Mesenchymal stem cell (in vitro differentiated cells and primary cell): ENCODE measurements around the gene POLK.
"Not testable (repeated sequence)": the region's sequence is repeated elsewhere in the genome, so short reads cannot be mapped to it uniquely, and the experiment has no call there.

Experiments
- DNase-seq: peaks from one replicate; pipeline ENCODE4 v3.0.0-alpha.2; 2013
- H2AFZ ChIP-seq: one replicate; pipeline ENCODE4 v1.6.1; 2013; ENCODE audit warnings: low read depth, mild to moderate bottlenecking, control low read depth, inconsistent platforms, low read length, moderate library complexity
- H2AK5ac ChIP-seq: 2 replicates; pipeline ENCODE4 v1.6.1; 2013; ENCODE audit warnings: low read length, moderate library complexity, mild to moderate bottlenecking, inconsistent platforms; ENCODE audit not compliant: severe bottlenecking
- H2BK120ac ChIP-seq: one replicate; pipeline ENCODE4 v1.6.1; 2013; ENCODE audit warnings: low read depth, mild to moderate bottlenecking, inconsistent platforms, low read length, moderate library complexity
- H2BK12ac ChIP-seq, 2 experiments: one replicate each; pipeline ENCODE4 v1.6.1; 2013; ENCODE audit warnings: inconsistent platforms in 2 of 2, low read length in 2 of 2, mild to moderate bottlenecking in 2 of 2, moderate library complexity in 2 of 2, control low read depth in 1 of 2
- H2BK15ac ChIP-seq: one replicate; pipeline ENCODE4 v1.6.1; 2013; ENCODE audit warnings: mild to moderate bottlenecking, low read depth, inconsistent platforms; ENCODE audit not compliant: poor library complexity, severe bottlenecking
- H2BK5ac ChIP-seq: 2 replicates; pipeline ENCODE4 v1.6.1; 2013; ENCODE audit warnings: low read depth, mild to moderate bottlenecking, low read length, control low read depth, inconsistent platforms; ENCODE audit not compliant: poor library complexity, severe bottlenecking
- H3K14ac ChIP-seq, 2 experiments: one replicate each; pipeline ENCODE4 v1.6.1; 2013; ENCODE audit warnings: inconsistent platforms in 2 of 2, low read length in 2 of 2, control low read depth in 1 of 2, mild to moderate bottlenecking in 1 of 2, moderate library complexity in 1 of 2
- H3K18ac ChIP-seq, 2 experiments: one replicate each; pipeline ENCODE4 v1.6.1; 2013; ENCODE audit warnings: inconsistent platforms in 2 of 2, low read length in 2 of 2, control low read depth in 1 of 2, low read depth in 1 of 2, mild to moderate bottlenecking in 1 of 2
- H3K23ac ChIP-seq, 2 experiments: one replicate each; pipeline ENCODE4 v1.6.1; 2013; ENCODE audit warnings: inconsistent platforms in 2 of 2, low read length in 2 of 2, mild to moderate bottlenecking in 2 of 2, moderate library complexity in 2 of 2, control low read depth in 1 of 2
- H3K27ac ChIP-seq: 2 replicates; pipeline ENCODE4 v1.5.1; 2013; ENCODE audit warnings: mild to moderate bottlenecking, moderate library complexity, low read length, control low read depth, inconsistent platforms; ENCODE audit not compliant: poor library complexity, severe bottlenecking
- H3K27me3 ChIP-seq, 2 experiments: 2 replicates each; pipeline versions ENCODE4 v1.6.1 to v1.7.0; 2013; ENCODE audit warnings: low read length in 2 of 2, mild to moderate bottlenecking in 2 of 2, moderate library complexity in 2 of 2, control low read depth in 1 of 2, inconsistent platforms in 1 of 2; ENCODE audit not compliant: control insufficient read depth in 1 of 2, insufficient read depth in 1 of 2
- H3K36me3 ChIP-seq, 2 experiments: 2 replicates each; pipeline versions ENCODE4 v1.6.1 to v1.7.0; 2013; ENCODE audit warnings: low read length in 2 of 2, control low read depth in 1 of 2, inconsistent platforms in 1 of 2, low read depth in 1 of 2, mild to moderate bottlenecking in 1 of 2; ENCODE audit not compliant: insufficient read depth in 2 of 2, control insufficient read depth in 1 of 2
- H3K4ac ChIP-seq, 2 experiments: one replicate each; pipeline ENCODE4 v1.6.1; 2013; ENCODE audit warnings: inconsistent platforms in 2 of 2, low read length in 2 of 2, mild to moderate bottlenecking in 2 of 2, moderate library complexity in 2 of 2, control low read depth in 1 of 2, low read depth in 1 of 2
- H3K4me1 ChIP-seq: 2 replicates; pipeline ENCODE4 v1.6.1; 2013; ENCODE audit warnings: low read depth, low read length, control low read depth; ENCODE audit not compliant: control insufficient read depth, insufficient read depth
- H3K4me2 ChIP-seq: 2 replicates; pipeline ENCODE4 v1.6.1; 2013; ENCODE audit warnings: low read length, mild to moderate bottlenecking, inconsistent platforms; ENCODE audit not compliant: poor library complexity, severe bottlenecking
- H3K4me3 ChIP-seq, 2 experiments: 2 replicates each; pipeline versions ENCODE4 v1.5.1 to v1.7.0; 2013; ENCODE audit warnings: low read length in 2 of 2, mild to moderate bottlenecking in 2 of 2, control low read depth in 1 of 2, low read depth in 1 of 2; ENCODE audit not compliant: insufficient read depth in 1 of 2
- H3K79me1 ChIP-seq: replicated peaks from 2 replicates; pipeline ENCODE4 v1.6.1; 2013; ENCODE audit warnings: mild to moderate bottlenecking, control low read depth, low read length, inconsistent platforms; ENCODE audit not compliant: poor library complexity, severe bottlenecking
- H3K9ac ChIP-seq: 2 replicates; pipeline ENCODE4 v1.7.0; 2013; ENCODE audit warnings: mild to moderate bottlenecking, low read length, moderate library complexity
- H3K9me3 ChIP-seq: 2 replicates; pipeline ENCODE4 v1.7.0; 2013; ENCODE audit warnings: mild to moderate bottlenecking, low read length; ENCODE audit not compliant: control insufficient read depth
- H4K8ac ChIP-seq: one replicate; pipeline ENCODE4 v1.6.1; 2013; ENCODE audit warnings: inconsistent platforms, mild to moderate bottlenecking, low read length, moderate library complexity
- H4K91ac ChIP-seq: one replicate; pipeline ENCODE4 v1.6.1; 2013; ENCODE audit warnings: mild to moderate bottlenecking, low read length, inconsistent platforms
- whole genome bisulfite sequencing: methylation state at CpG from one replicate; pipeline ENCODE4 v1.1.7; 2013; ENCODE audit warnings: mixed read lengths; 5-methylcytosine and 5-hydroxymethylcytosine counted together

Gene POLK

DNA sequence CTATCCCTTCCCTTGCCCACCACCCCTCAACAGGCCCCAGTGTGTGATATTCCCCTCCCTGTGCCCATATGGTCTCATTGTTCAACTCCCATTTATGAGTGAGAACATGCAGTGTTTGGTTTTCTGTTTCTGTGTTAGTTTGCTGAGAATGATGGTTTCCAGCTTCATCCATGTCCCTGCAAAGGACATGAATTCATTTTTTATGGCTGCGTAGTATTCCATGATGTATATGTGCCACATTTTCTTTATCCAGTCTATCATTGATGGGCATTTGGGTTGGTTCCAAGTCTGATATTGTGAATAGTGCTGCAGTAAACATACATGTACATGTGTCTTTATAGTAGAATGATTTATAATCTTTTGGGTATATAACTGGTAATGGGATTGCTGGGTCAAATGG, 49.0 kb downstream of the POLK start:
- H3K27me3 ChIP-seq, H3K4me1 ChIP-seq, H3K79me1 ChIP-seq, H2BK12ac ChIP-seq, H3K4ac ChIP-seq, H3K4me3 ChIP-seq, H4K91ac ChIP-seq, H3K9me3 ChIP-seq, H3K18ac ChIP-seq, H3K9ac ChIP-seq, DNase-seq, H2BK120ac ChIP-seq, H2AK5ac ChIP-seq, H2BK5ac ChIP-seq, H2AFZ ChIP-seq, H3K4me2 ChIP-seq, H4K8ac ChIP-seq, H2BK15ac ChIP-seq, H3K14ac ChIP-seq, H3K27ac ChIP-seq, H3K23ac ChIP-seq: not testable (repeated sequence)
- H3K36me3 ChIP-seq: peaks cover 3 to 24% of the 10 kb centered on the region in 2 experiments
- WGBS: 100% methylated on average over 1 of the region's 1 CpG

DNA sequence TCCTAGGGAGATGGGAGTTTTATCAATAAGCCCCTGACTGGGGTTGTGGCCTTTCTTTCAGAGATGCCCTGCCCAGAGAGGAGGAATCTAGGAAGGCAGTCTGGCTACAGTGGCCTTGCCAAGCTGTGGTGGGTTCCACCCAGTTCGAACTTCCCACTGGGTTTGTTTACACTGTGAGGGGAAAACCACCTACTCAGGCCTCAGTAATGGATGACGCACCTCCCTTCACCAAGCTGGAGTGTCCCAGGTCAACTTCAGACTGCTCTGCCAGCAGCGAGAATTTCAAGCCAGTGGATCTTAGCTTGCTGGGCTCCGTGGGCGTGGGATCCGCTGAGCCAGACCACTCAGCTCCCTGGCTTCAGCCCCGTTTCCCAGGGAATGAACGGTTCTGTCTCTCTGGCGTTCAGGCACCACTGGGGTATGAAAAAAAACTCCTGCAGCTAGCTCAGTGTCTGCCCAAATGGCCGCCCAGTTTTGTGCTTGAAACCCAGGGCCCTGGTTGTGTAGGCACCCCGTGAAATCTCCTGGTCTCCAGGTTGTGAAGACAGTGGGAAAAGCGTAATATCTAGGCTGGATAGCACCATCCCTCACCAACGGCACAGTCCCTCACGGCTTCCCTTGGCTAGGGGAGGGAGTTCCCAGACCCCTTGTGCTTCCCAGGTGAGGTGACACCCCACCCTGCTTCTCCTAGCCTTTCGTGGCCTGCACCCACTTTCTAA, 54.5 kb downstream of the POLK start:
- H3K4ac ChIP-seq: peak overlapping the region in 1 of 2 experiments; percentile 78
- peak overlapping the region in 1 of 2 experiments; percentile 80 for H2BK12ac ChIP-seq
- not testable (repeated sequence) for H2AK5ac ChIP-seq, H2BK120ac ChIP-seq, H4K91ac ChIP-seq, H3K9me3 ChIP-seq, H2AFZ ChIP-seq, H2BK15ac ChIP-seq, H3K27me3 ChIP-seq, H3K23ac ChIP-seq, H3K79me1 ChIP-seq, H2BK5ac ChIP-seq
- H3K18ac ChIP-seq: peak overlapping the region in 1 of 2 experiments; percentile 82
- peak overlapping the region; percentile 65 for H3K4me2 ChIP-seq
- peaks cover 11% of the 10 kb centered on the region for H3K4me1 ChIP-seq
- 77% methylated on average over 15 of the region's 15 CpGs for WGBS
- H3K36me3 ChIP-seq: peaks cover 3 to 12% of the 10 kb centered on the region in 2 experiments
- peak; percentile 75 for DNase-seq
- peak overlapping the region in 1 of 2 experiments; percentile 75 for H3K14ac ChIP-seq
- H3K27ac ChIP-seq: peak overlapping the region; percentile 90
- H3K9ac ChIP-seq: peak overlapping the region; percentile 53
- H4K8ac ChIP-seq: peak overlapping the region; percentile 23
- peak overlapping the region in 1 of 2 experiments; percentile 62 for H3K4me3 ChIP-seq

DNA sequence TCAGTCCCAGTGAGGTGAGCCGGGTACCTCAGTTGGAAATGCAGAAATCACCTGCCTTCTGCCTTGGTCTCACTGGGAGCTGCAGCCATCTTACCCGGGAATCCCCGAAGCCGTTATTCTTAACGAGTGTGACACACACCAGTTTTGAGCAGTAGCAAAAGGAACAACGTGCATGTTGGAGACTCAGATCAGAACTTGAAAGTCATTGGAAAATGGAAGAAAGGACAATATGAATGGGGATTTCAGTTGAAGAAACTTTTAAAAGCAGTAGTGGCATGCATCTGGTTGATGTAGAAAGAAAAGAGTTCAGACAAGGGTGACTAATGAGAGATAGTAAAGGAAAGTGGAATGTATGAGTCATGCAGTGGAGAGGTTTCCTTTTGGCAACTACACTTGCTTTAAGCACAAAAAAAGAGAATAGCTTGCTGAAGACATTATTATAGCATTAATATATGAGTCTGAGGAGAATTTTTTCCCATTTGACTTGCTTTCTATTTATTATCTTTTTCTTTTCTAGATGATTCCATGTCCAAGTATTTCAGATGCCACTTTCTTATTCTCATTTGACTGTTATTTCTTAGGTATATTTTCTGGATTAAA, 55.1 kb downstream of the POLK start:
- DNase-seq: peak; percentile 95
- H2AFZ ChIP-seq: no peak overlapping the region
- H2BK15ac ChIP-seq: no peak overlapping the region
- no peak overlapping the region for H3K23ac ChIP-seq
- no peaks in the 10 kb centered on the region for H3K27me3 ChIP-seq
- no peak overlapping the region for H4K91ac ChIP-seq
- H3K79me1 ChIP-seq: peaks cover 5% of the 10 kb centered on the region
- peak overlapping the region in 1 of 2 experiments; percentile 75 for H3K14ac ChIP-seq
- peak overlapping the region; percentile 65 for H3K4me2 ChIP-seq
- H3K27ac ChIP-seq: peak overlapping the region; percentile 90
- peak overlapping the region; percentile 73 for H2BK5ac ChIP-seq
- no peak overlapping the region for H2AK5ac ChIP-seq
- H3K4ac ChIP-seq: peak overlapping the region in 1 of 2 experiments; percentile 78
- peak overlapping the region in 1 of 2 experiments; percentile 82 for H3K18ac ChIP-seq
- H3K9me3 ChIP-seq: no peaks in the 10 kb centered on the region
- H3K4me3 ChIP-seq: peak overlapping the region in 1 of 2 experiments; percentile 62
- H3K36me3 ChIP-seq: peaks cover 3 to 17% of the 10 kb centered on the region in 2 experiments
- H3K9ac ChIP-seq: peak overlapping the region; percentile 53
- peak overlapping the region; percentile 23 for H4K8ac ChIP-seq
- H3K4me1 ChIP-seq: peaks cover 11% of the 10 kb centered on the region
- H2BK120ac ChIP-seq: no peak overlapping the region
- 38% methylated on average over 6 of the region's 6 CpGs for WGBS
- peak overlapping the region in 1 of 2 experiments; percentile 80 for H2BK12ac ChIP-seq

DNA sequence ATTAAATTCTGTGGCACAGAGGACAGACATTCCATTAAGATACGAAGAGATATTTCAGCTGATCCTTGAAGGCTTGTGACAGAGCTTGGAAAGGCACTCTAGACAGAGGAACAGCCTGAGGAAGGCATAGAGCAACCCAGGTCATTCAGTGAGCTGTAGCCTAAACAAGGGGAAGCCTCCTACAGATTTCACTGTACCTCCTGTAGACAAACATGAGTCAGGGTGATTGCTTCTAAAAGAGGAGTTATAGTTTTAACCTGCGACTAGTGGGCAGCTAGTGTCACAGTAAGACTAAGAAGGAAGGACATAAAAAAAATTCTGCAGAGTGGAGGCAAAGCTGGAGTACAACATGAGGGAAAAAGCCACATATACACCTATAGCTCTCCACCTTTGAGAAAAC, 56.0 kb downstream of the POLK start:
- H4K91ac ChIP-seq: no peak overlapping the region
- peak overlapping the region; percentile 80 for H3K27ac ChIP-seq
- no peak overlapping the region for H4K8ac ChIP-seq
- H3K14ac ChIP-seq: no peak overlapping the region
- no peaks in the 10 kb centered on the region for H3K27me3 ChIP-seq
- no peak overlapping the region for H2AK5ac ChIP-seq
- peak overlapping the region in 1 of 2 experiments; percentile 28 for H3K4me3 ChIP-seq
- H2BK120ac ChIP-seq: no peak overlapping the region
- H3K23ac ChIP-seq: peak overlapping the region in 1 of 2 experiments; percentile 20
- H2AFZ ChIP-seq: no peak overlapping the region
- H3K36me3 ChIP-seq: peaks cover 3 to 17% of the 10 kb centered on the region in 2 experiments
- 1% methylated on average over 2 of the region's 2 CpGs for WGBS
- H2BK5ac ChIP-seq: no peak overlapping the region
- H3K9me3 ChIP-seq: no peaks in the 10 kb centered on the region
- no peak overlapping the region for H3K4ac ChIP-seq
- H3K79me1 ChIP-seq: peaks cover 5% of the 10 kb centered on the region
- no peak overlapping the region for H2BK12ac ChIP-seq
- peak overlapping the region; percentile 30 for H3K4me2 ChIP-seq
- no peak overlapping the region for H2BK15ac ChIP-seq
- peak; percentile 79 for DNase-seq
- peaks cover 11% of the 10 kb centered on the region for H3K4me1 ChIP-seq
- H3K18ac ChIP-seq: no peak overlapping the region
- H3K9ac ChIP-seq: peak overlapping the region; percentile 43
